Kidney tubule cell (primary cell): ENCODE results near the gene ZFAND3.
"Not testable (repeated sequence)": the region's sequence is repeated elsewhere in the genome, so short reads cannot be mapped to it uniquely, and the experiment has no call there.

ENCODE experiments used
- DNase-seq: peaks from one replicate; pipeline ENCODE4 v3.0.0-alpha.2; 2018; ENCODE audit warnings: low spot score

Gene ZFAND3

DNA sequence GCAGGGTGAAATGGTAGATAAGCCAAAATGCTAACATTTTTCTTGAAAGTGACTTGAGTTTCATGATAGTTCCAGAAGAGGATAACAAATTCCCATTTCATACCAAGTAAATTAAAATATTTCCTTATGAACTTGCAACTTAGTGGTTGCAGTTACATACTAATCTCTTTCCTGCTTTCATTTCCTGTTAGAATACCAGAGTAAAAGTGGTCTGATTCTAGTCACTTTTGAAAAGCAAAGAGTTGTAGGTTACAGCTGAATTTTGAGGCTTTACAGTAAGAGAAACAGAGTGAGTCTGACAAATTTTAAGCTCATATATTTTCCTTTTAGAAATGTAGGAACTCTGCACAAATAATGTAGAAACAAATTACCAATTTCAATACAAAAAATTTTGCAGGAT, 117.4 kb downstream of the ZFAND3 start:
- DNase-seq = peak; percentile 9

GRCh38 chr6:37938909-37939308, 119.4 kb downstream of the ZFAND3 start:
- DNase-seq = no peak

- DNase-seq = peak; percentile 50
These were observed 120.7 kb downstream of the ZFAND3 start for GRCh38 chr6:37940074-37940847.

- DNase-seq = no peak
These were observed 122.3 kb downstream of the ZFAND3 start for GRCh38 chr6:37941871-37942270.

- DNase-seq = no peak
These were observed 123.3 kb downstream of the ZFAND3 start for GRCh38 chr6:37942606-37943376.

DNA sequence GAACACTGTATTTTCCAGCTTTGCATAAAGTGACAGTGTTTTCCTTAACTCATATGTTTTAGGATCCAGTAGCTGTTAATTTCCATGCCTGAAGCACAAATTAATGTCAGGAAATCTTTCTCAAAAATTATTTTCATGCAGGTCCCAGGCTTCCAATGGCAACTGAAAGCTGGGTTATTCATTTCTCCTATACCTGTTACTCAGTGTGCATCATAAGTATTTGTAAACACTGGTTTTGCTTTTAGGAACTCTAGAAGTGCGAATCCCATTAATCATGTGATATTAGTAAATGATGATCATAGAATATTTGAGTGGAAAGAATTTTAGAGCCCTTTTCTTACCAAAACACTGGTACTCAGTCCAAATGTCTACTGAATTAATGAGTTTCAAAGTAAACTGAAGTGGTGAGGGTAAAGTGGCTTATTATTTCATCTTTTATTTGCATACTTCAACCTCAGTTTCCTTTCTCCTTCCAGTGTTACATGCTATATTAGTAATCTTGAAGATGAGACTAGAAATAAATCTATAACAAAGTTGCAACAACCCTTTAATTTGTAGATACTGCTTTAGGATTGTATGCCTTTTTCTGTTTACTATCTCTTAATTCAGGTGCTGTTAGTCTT, 124.0 kb downstream of the ZFAND3 start:
- DNase-seq = no peak

GRCh38 chr6:37946057-37946456, 126.5 kb downstream of the ZFAND3 start:
- DNase-seq = no peak

- no peak for DNase-seq
These were observed 127.9 kb downstream of the ZFAND3 start for GRCh38 chr6:37947468-37947867.

DNA sequence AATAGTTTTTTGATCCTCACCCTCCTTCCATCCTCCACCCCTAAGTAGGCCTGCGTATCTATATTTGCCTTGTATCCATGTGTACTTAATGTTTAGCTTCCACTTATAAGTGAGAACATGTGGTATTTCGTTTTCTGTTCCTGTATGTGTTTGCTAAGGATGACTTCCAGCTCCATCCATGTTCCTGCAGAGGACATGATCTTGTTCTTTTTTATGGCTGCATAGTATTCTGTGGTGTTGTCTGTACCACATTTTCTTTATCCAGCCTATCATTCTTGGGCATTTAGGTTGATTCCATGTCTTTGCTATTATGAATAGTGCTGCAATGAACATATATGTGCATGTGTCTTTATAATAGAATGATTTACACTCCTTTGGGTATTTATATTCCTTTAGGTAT, 129.1 kb downstream of the ZFAND3 start:
- not testable (repeated sequence) for DNase-seq

DNA sequence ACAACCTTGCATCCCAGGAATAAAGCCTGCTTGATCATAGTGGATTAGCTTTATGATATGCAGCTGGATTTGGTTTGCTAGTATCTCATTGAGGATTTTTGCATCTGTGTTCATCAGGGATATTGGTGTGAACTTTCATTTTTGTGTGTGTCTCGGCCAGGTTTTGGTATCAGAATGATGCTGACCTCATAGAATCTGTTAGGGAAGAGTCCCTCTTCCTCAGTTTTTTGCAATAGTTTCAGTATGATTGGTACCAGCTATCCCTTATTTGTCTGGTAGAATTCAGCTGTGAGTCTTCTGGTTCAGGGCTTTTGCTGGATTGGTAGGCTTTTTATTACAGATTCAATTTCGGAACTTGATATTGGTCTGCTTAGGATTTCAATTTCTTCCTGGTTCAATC, 132.5 kb downstream of the ZFAND3 start:
- no peak for DNase-seq

DNA sequence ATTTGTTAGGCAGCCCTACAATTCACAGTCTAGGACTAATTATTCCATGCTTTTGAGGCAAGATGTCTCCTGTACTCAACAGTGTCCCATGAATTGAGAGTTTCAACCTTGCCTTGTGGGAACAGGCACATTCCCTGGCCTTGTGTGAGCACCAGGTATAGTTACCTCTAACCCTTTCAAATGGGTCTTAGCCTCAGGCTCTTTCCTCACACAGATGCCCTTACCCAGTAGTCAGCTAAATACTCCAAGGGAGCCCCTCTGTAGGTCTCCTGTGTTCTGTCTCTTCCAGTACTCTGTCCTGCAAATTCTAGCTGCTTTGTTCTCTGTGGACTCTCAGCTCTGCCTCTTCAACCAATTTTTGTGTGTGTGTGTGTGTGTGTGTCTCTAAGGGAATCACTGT, 135.3 kb downstream of the ZFAND3 start:
- DNase-seq = no peak

- no peak for DNase-seq
These were observed 137.3 kb downstream of the ZFAND3 start for GRCh38 chr6:37956711-37957275.

DNA sequence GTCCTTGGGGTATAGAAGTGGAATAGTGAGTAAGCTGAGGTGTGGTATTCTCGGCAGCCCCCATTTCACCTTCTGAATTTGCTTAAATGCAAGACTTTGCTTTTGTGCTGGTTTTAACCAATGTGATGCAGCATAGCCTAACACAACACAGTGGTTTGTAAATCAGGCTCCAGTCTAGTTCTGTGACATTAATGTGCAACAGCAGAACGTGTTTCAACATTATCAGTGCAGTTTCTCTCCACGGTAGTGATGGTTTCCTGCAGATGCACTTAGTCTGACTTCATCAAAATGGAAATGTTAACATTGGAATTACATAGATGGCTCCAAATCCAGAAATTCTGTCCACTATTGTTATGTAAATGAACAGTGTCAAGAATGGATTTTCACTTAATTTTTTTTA, 139.5 kb downstream of the ZFAND3 start:
- DNase-seq = no peak

- DNase-seq = peak; percentile 52
These were observed 140.8 kb downstream of the ZFAND3 start for GRCh38 chr6:37960139-37960935.

DNA sequence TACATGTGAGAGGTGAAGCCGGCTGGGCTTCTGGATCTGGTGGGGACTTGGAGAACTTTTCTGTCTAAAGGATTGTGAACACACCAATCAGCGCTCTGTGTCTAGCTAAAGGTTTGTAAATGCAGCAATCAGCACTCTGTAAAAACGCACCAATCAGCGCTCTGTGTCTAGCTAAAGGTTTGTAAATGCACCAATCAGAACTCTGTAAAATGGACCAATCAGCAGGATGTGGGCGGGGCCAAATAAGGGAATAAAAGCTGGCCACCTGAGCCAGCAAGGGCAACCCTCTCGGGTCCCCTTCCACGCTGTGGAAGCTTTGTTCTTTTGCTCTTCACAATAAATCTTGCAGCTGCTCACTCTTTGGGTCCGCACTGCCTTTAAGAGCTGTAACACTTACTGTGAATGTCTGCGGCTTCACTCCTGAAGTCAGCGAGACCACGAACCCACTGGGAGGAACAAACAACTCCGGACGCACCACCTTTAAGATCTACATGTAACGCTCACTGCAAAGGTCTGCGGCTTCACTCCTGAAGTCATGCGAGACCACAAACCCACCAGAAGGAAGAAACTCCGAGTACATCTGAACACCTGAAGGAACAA, 143.1 kb downstream of the ZFAND3 start:
- not testable (repeated sequence) for DNase-seq

GRCh38 chr6:37965964-37966676, 146.6 kb downstream of the ZFAND3 start:
- peak; percentile 89 for DNase-seq

DNA sequence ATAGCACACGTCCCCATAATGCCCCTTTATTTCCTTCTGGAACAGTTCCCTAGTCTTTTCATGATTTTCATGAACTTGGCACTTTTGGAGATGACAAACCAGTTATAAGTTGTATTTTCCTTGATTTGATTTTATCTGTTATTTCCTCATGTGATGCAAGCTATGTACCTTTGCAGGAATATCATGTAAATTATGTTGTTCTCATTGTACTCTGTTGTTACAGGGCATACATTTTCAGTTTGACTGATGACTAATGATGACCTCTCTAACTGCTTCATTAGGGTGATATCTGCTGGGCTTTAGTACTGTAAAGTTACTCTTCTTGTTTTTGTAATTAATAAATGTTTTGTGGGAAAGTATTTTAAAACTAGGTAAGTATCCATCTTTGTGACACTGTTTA, 147.3 kb downstream of the ZFAND3 start:
- peak; percentile 12 for DNase-seq

DNA sequence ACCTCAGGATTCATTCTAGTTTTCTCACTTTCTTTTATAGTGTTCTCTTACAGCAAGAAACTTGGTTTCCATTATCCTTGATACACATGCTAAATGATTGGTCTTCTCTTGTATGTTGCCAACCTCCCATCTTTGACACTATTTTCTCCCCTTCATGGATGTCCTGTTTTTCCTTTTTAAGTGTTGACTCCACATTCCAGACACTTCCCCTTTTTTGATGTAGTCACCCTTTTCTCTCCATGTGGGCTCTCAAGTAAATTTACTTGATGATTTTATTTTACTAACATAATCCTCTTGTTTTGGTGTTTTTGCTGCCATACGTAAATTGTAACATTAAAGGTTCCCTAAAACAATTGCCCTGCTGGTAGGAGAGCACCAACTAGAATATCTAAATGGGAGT, 148.1 kb downstream of the ZFAND3 start:
- no peak for DNase-seq

GRCh38 chr6:37971266-37971665, 151.7 kb downstream of the ZFAND3 start:
- no peak for DNase-seq

DNA sequence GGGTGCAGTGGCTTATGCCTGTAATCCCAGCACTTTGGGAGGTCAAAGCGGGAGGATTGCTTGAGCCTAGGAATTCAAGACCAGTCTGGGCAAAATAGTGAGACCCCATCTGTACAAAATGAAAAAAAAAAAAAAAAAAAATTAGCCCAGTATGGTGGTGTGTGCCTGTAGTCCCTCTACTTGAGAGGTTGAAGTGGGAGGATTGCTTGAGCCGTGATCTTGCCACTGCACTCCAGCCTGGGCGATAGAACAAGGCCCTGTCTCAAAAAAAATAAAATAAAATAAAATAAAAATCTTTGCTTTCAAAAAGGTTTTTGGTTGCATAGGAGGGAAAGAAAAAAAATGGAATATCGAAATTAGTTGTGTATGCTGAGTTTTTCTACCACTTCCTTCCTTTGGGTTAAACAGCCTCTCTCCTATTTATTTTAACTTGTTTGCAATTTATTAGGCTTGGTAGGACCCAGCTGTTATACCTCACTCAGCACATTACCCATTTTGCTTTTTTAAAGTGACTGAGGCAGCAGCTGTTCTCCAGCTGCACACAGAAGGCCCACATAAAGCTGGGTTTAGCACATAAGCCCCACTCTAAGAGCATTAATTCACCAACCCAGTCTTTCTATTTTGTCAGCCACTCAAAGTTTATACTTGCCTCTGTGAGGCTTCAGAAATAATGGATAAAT, 152.3 kb downstream of the ZFAND3 start:
- no peak for DNase-seq
